HUES48 (cell line): Measurements from ENCODE around the gene RMI1.
A peak's percentile ranks its signal among the peaks of the same experiment; 100 is the strongest.

Experiments used
- H3K27ac ChIP-seq: one replicate; pipeline ENCODE4 v1.7.0; 2013; ENCODE audit warnings: low read depth, low read length, inconsistent platforms
- H3K27me3 ChIP-seq: 2 replicates; pipeline ENCODE4 v1.6.1; 2013; ENCODE audit warnings: mild to moderate bottlenecking, low read length; ENCODE audit not compliant: control insufficient read depth, insufficient read depth
- H3K36me3 ChIP-seq: 2 replicates; pipeline ENCODE4 v1.6.1; 2013; ENCODE audit warnings: low read length; ENCODE audit not compliant: control insufficient read depth, insufficient read depth
- H3K4me1 ChIP-seq: 2 replicates; pipeline ENCODE4 v1.6.1; 2013; ENCODE audit warnings: mild to moderate bottlenecking, low read length; ENCODE audit not compliant: control insufficient read depth, insufficient read depth
- H3K4me3 ChIP-seq: 2 replicates; pipeline ENCODE4 v1.5.1; 2013; ENCODE audit warnings: mild to moderate bottlenecking, low read depth, low read length
- H3K9ac ChIP-seq: 2 replicates; pipeline ENCODE4 v1.6.1; 2013; ENCODE audit warnings: mild to moderate bottlenecking, low read depth, low read length, moderate library complexity
- H3K9me3 ChIP-seq: 2 replicates; pipeline ENCODE4 v1.6.1; 2013; ENCODE audit warnings: low read length; ENCODE audit not compliant: control insufficient read depth, insufficient read depth

The RMI1 gene

DNA sequence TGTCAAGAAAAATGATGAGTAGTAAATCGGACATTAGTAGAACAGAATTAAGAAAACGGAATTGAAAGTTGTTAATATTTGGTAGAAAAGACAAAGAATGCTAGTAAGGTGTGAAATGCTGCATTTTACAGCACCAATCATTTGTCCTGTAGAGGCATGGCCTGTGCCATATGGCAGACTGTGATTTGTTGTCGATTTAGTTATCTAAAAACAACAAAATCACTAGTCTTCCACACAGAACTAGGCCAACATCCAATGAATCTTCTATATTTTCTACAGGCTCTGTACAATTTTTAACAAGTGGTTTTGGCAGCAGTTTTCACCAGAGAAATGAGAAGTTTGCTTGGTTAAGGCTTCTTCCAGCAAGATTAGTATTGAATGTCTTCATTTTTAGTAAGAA lies 11.0 kb upstream of the RMI1 start:
- Histone ChIP-seq H3K9ac (no peak overlapping the region), H3K27ac (peak overlapping the region; percentile 27), H3K9me3 (no peaks in the 10 kb centered on the region), H3K4me3 (no peak overlapping the region), H3K27me3 (no peaks in the 10 kb centered on the region), H3K4me1 (no peaks in the 10 kb centered on the region), H3K36me3 (peaks cover 81% of the 10 kb centered on the region)

DNA sequence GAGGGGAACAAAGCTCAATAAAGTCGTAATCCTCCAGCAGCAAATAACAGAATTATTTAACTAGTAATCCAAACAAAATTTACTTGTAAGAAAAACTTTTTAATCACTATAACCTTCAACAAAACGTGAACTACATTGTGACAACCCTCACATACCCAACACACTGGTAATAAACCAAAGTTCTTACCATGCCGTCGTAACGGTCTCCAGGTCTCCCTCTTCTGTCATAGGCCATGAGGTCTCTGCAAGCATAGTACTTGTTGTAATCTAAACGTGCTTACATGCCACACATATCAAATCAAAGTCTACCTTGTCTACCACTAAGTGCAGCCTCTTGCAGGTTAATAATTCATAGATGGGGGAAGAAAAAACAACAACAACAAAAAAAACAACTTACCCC lies 9.1 kb upstream of the RMI1 start:
- H3K27ac ChIP-seq = no peak overlapping the region
- no peaks in the 10 kb centered on the region for H3K27me3 ChIP-seq
- H3K4me1 ChIP-seq = no peaks in the 10 kb centered on the region
- no peaks in the 10 kb centered on the region for H3K9me3 ChIP-seq
- H3K4me3 ChIP-seq = no peak overlapping the region
- no peak overlapping the region for H3K9ac ChIP-seq
- H3K36me3 ChIP-seq = peaks cover 100% of the 10 kb centered on the region

DNA sequence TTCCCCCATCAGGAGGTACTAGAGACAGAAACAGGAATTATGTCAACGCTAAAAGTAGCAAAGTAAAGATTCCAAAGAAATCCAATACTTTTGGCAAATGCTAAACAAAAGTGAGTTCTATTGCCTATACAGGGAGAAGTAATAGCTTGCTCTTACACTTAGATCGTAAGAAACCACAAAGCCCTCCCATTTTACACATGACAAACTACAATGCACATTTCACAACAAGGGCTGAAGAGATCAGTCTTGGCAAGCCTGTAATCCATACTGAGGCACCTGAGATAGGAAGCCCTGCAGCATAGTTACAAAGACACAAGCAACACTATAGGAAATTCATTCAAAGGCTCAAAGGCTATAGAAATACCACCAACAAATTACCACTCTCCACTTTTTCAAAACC lies 8.3 kb upstream of the RMI1 start:
- Histone ChIP-seq H3K36me3 (peaks cover 100% of the 10 kb centered on the region), H3K27ac (no peak overlapping the region), H3K27me3 (no peaks in the 10 kb centered on the region), H3K4me3 (no peak overlapping the region), H3K4me1 (peaks cover 5% of the 10 kb centered on the region; the same call in 1 of the 2 replicates), H3K9ac (no peak overlapping the region), H3K9me3 (no peaks in the 10 kb centered on the region)

DNA sequence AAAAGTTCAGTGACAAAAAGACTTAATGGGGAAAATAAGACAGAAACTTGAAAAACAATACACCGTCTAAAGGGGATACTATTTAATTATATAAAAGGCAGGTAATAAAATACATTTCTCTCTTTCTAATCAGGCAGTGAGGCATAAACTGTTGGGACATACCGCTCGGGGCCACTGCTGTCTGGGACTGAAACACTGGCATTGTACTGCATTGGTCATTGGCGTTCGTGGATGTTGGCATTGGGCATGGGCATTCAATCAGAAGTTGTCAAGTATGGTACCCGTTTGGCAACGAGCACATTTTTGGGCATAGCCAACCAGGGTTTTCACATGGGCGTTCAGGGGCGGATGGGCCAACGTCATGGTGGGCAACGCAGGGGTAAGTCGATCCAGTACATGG lies 5.3 kb upstream of the RMI1 start:
- Histone ChIP-seq H3K4me1 (peaks cover 10% of the 10 kb centered on the region; the same call in 1 of the 2 replicates), H3K36me3 (peaks cover 86% of the 10 kb centered on the region), H3K9ac (no peak overlapping the region), H3K27me3 (no peaks in the 10 kb centered on the region), H3K4me3 (no peak overlapping the region), H3K27ac (no peak overlapping the region), H3K9me3 (no peaks in the 10 kb centered on the region)

DNA sequence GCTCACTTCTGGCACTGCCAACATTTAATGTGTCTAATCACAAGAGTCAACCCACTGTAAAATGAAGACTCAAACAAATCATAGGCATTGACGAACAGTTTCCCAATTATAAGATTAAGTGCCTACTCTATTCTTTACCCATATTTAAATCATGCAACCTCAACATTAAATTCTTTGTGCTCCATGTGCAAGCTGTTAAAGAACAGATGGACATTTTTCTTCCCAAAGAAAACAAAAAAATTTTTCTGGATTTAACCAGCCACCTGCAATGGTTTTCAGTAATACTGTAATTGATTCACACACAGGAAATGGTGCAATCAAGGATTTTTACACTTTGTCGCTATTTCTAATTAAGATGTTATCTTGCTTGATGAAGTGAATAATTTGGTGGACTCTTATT lies 4.2 kb upstream of the RMI1 start:
- Histone ChIP-seq H3K36me3 (peaks cover 76% of the 10 kb centered on the region), H3K27me3 (no peaks in the 10 kb centered on the region), H3K9ac (no peak overlapping the region), H3K4me3 (no peak overlapping the region), H3K9me3 (no peaks in the 10 kb centered on the region), H3K27ac (peak overlapping the region; percentile 44), H3K4me1 (peaks cover 10% of the 10 kb centered on the region; the same call in 1 of the 2 replicates)

DNA sequence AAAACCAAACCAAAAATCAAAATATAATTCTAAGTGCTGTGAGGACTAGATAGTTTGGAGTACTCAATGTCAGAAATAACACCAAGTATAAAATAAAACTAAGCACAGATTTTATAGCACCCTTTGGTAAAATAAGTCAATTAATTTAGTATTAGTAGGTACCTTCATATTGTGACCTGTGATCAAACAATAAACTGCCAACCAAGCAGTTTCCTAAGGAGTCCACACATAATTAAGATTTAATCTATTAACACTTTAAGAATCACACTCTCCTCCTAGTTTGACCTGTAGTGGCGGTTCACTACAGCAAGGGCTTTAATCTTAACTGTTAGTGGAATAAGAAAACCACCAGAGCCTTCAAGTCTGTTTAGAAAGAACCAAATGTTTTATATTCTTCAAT lies 3.4 kb upstream of the RMI1 start:
- H3K4me1 ChIP-seq = peaks cover 10% of the 10 kb centered on the region; the same call in 1 of the 2 replicates
- H3K36me3 ChIP-seq = peaks cover 67% of the 10 kb centered on the region
- no peak overlapping the region for H3K27ac ChIP-seq
- H3K9me3 ChIP-seq = no peaks in the 10 kb centered on the region
- peak overlapping the region; percentile 98 for H3K4me3 ChIP-seq
- H3K27me3 ChIP-seq = no peaks in the 10 kb centered on the region
- 0 out of 2 replicates have a peak overlapping the region, but pooled peaks have one; percentile 16 for H3K9ac ChIP-seq

DNA sequence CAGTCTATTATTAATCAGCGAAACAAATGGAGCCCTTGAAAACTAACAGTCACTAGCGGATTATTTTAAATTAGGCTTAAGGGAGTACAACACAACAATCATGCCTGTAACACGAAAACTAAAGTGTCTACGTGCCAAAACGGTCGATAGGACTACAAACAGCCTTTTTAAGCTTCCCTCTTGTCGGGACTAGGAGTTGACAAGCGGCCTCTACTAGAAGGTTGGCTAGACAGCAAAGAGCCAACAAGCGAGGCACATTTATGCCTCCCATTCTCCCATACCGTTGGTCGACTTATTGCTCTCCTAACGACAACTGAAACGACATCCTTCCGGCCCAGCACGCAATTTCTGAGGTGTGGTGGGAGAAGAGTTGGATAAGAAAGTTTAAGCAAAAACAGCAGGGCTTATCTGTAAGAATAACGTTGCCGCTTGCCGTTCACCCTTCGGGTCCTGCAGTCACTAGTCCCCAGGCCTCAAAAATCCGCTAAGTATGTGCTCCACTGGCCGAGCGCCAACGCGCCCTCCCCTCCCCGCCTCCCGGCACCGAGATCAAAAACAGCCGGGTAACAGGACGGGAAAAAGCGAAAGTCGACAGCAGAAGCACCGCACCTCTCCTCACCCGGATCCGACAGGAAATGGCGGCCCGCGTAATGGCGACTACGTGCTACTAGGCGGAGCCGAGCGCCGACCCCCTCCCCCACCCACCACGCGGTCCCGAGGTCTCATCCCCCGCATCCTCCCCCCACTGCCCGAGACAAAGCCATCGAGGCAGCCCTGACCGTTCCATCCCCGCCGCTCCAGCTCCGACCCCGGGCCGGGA lies 1.4 kb upstream of the RMI1 start:
- Histone ChIP-seq H3K4me1 (peaks cover 19% of the 10 kb centered on the region; the same call in 1 of the 2 replicates), H3K9me3 (no peaks in the 10 kb centered on the region), H3K4me3 (peak overlapping the region; percentile 98), H3K9ac (peak overlapping the region; percentile 100), H3K36me3 (peaks cover 47% of the 10 kb centered on the region), H3K27ac (peak overlapping the region; percentile 99), H3K27me3 (no peaks in the 10 kb centered on the region)

DNA sequence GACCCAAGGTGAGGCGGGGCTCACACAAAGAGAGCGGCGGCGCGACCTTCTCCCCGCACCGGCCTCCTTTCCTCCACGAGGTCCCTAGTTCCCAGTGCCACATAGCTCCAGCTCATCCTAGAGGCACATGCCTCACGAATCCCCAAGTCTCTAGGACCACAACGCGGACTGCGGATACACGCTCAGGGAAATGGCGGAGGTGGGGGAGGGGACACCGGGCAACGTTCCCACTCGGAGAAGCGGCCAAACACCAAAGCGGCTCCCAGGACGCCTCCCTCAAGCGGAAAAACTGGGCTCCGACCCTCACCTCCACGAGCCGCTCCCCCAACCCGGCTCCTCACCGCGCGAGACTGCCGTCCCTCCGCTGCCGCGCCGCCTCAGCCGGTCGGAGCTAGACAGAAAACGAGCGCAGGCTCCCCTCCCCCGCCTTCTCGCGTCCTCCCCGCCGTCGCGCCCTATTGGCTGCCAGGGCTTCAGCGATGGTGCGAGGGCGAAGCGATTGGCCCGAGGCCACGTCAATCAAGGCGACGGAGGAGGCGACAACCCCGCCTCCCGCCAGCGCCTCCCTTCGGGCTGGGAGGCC lies 702 bp upstream of the RMI1 start, which contains the start of gene HNRNPK:
TSS of gene HNRNPK (minus strand) at position 404 of the 583 bp plus-strand sequence. CDS start 1,963 bp downstream, outside the sequence.
- H3K4me3 ChIP-seq = peak within 1 kb of the TSS; percentile 98

DNA sequence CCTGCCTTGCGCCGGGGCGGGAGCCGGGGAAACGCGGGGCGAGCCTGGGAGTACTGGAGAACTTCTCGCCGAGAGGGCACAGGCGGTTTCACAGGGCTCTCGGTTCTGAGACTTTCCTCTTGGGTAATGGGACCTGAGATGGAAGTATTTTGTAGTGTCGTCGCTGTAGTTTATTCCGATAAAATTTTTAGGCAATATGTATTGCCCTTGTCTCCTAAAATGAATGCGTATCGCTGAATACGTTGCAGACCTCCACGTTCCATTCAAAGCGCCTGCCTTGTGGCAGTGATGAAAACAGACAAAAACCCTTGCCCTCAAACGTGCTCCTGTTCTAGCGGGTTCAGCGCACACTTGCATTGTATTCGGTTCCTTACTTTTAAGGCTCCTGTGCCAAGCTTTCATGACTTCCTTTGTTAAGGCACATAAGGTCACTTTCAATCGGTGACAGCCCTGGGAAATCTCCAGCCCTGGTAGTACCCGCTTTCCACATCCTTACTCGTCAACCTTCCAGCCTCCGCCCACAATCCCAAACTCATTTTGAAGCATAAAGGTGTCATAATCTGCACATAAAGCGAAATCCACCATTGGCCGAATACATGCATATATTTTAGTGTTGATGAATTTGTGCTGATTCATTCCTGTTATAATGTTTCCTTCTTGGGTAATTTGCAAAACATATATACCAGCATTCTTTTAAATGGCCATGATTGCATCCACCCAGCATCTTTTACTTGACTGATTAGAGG lies 694 bp downstream of the RMI1 start:
- Histone ChIP-seq H3K9me3 (no peaks in the 10 kb centered on the region), H3K9ac (peak overlapping the region; percentile 100), H3K4me1 (peaks cover 19% of the 10 kb centered on the region; the same call in 1 of the 2 replicates), H3K4me3 (peak overlapping the region; percentile 98), H3K27ac (peak overlapping the region; percentile 99), H3K36me3 (peaks cover 26% of the 10 kb centered on the region), H3K27me3 (no peaks in the 10 kb centered on the region)

More for the DNA sequence above, 702 bp upstream of the RMI1 start, which contains the start of gene HNRNPK:
- Histone ChIP-seq H3K9me3 (no peaks in the 10 kb centered on the region), H3K27ac (peak within 1 kb of the TSS; percentile 99), H3K36me3 (peaks cover 40% of the 10 kb centered on the region), H3K4me1 (peaks cover 19% of the 10 kb centered on the region; the same call in 1 of the 2 replicates), H3K27me3 (no peaks in the 10 kb centered on the region), H3K9ac (peak within 1 kb of the TSS; percentile 100)

DNA sequence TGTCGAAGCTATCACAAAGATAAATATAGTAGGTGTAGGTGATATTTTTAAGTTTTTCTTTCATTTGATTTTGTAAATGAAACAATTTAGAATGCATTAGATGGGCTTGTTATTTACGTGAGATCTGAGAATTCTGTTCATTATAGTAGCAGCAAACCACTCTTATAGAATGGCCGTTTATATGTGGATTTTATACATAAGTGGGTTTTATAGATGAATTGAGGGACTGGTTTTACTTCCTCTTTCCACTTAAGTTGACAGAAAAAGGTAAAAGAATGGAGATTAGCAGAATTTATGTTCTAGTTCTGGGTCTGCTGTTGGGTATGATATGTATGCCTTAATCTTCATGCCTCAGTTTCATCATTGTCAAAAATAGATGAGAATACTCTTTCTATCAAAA lies 5.6 kb downstream of the RMI1 start:
- Histone ChIP-seq H3K9ac (no peak overlapping the region), H3K9me3 (no peaks in the 10 kb centered on the region), H3K27ac (no peak overlapping the region), H3K36me3 (peaks cover 22% of the 10 kb centered on the region), H3K4me3 (no peak overlapping the region), H3K4me1 (peaks cover 9% of the 10 kb centered on the region; the same call in 1 of the 2 replicates), H3K27me3 (no peaks in the 10 kb centered on the region)
